Measurements from ENCODE around the gene LONP2.
"Not testable (repeated sequence)": the region's sequence is repeated elsewhere in the genome, so short reads cannot be mapped to it uniquely, and the experiment has no call there.

LONP2 gene

DNA sequence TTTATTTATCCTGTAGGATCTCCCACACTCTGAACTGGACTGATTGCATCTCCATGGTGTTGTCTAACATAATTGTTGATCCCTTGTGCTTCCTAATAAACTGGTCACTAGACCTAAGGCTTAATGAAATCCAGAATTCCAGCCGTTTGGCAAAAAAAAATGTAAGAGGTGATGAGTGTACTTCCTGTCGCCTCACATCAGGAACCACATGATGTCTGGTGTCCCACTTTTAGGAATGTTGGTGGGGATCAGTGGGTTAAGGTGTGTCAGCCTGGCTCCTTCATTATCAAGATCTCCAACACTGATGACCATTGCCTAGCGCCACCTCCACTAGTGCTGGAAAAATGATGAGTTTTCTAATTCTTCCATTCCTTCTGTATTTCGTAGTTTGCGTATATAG, 18.6 kb upstream of the LONP2 start:
- H3K36me3 Mint-ChIP-seq (ENCODE audit: low read depth): no peaks in the 10 kb centered on the region
- H3K9me3 Mint-ChIP-seq: no peaks in the 10 kb centered on the region
- H3K4me3 Mint-ChIP-seq: no peak overlapping the region
- H3K27me3 Mint-ChIP-seq (ENCODE audit: low read depth): peaks cover 8% of the 10 kb centered on the region
- no peaks in the 10 kb centered on the region for H3K4me1 Mint-ChIP-seq (ENCODE audit: low read depth)
- H3K27ac Mint-ChIP-seq: no peak overlapping the region

DNA sequence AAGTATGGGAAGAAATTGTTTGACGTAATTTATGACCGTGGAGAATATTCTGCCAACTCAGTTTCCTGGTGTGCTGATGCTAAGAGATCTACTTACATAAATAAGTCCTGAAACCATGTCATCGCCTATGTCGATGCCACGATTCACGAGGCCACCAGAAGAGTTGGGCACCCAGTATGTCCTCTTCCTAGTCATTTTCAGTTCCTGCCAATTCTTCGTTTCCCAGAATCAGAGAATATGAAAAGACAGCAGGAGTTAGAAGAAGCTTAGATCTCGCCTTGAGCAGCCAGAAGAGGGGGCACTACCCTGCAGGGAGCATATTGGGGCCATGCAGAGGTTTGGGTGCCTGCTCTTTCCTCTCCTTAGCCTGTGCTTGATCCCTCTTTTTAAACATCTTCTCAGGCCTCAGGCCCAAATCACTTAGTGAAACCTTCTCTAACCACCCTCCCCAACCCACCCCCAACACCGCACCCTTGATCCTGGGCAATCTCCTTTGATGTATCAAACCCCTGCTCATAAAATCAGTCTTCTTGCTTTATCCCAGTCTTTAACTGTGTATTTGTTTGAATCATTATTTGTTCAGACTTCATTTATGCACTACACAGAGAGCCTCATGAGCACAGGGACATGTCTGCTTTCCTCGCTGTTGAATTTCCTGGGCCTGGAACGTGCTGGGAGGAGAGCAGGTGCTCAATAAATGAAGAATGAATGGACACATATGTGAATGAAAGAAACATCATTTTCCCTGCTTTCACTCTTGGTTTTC, 12.2 kb upstream of the LONP2 start:
- Mint-ChIP-seq H3K4me1 (ENCODE audit: low read depth) (peaks cover 19% of the 10 kb centered on the region), H3K27me3 (ENCODE audit: low read depth) (peaks cover 5% of the 10 kb centered on the region), H3K36me3 (ENCODE audit: low read depth) (no peaks in the 10 kb centered on the region), H3K27ac (peak overlapping the region; percentile 56), H3K4me3 (no peak overlapping the region), H3K9me3 (no peaks in the 10 kb centered on the region)

DNA sequence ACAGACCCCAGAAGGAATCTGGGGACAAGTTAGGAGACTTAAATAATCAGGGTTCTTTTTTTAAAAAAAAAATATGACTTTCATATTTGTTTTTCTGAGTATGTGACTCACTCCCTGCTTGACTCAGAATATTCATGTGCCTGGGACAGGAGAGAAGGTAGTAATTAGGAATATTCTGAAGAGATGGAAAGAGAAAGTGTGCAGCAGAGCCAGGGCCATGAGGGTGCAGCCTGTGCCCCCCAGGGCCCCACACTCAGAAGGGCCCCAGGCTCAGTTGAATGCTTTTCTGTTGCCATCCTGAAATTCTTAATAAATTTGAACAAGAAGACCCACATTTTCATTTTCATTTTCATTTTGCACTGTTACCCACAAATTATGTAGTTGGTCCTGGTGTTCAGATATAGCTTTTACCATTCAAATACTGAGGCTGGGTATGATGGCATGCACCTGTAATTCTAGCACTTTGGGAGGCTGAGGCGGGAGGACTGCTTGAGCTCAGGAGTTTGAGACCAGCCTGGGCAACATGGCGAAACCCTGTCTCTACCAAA, 11.5 kb upstream of the LONP2 start:
- Mint-ChIP-seq H3K36me3 (ENCODE audit: low read depth) (no peaks in the 10 kb centered on the region), H3K27ac (peak overlapping the region; percentile 56), H3K4me1 (ENCODE audit: low read depth) (peaks cover 19% of the 10 kb centered on the region), H3K9me3 (no peaks in the 10 kb centered on the region), H3K27me3 (ENCODE audit: low read depth) (peaks cover 5% of the 10 kb centered on the region), H3K4me3 (no peak overlapping the region)

DNA sequence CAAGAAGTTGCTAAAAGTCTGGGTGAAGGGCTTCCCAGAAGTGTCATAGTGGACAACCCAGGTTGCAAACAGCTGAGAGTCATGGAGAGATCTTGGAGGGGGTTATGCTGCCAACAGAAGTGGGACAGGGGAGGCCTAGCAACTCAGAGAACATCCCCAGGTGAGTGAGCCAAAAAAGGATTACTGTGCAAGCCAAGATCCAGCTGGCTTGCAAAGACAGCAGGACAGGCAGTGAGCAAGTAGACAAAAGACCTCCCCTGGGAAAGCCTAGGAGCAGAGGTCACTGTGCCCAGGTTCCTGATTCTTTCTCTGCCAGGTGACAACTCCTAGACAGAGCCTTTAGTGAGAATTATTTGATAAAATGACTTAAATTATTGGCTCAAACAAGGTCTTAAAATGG, 9.5 kb upstream of the LONP2 start:
- Mint-ChIP-seq H3K27ac (no peak overlapping the region), H3K27me3 (ENCODE audit: low read depth) (peaks cover 5% of the 10 kb centered on the region), H3K4me3 (no peak overlapping the region), H3K9me3 (peaks cover 3% of the 10 kb centered on the region), H3K4me1 (ENCODE audit: low read depth) (peaks cover 19% of the 10 kb centered on the region), H3K36me3 (ENCODE audit: low read depth) (no peaks in the 10 kb centered on the region)

- Mint-ChIP-seq H3K4me3 (no peak overlapping the region), H3K4me1 (ENCODE audit: low read depth) (peaks cover 19% of the 10 kb centered on the region), H3K36me3 (ENCODE audit: low read depth) (no peaks in the 10 kb centered on the region), H3K27me3 (ENCODE audit: low read depth) (peaks cover under 1% of the 10 kb centered on the region), H3K9me3 (peaks cover 8% of the 10 kb centered on the region), H3K27ac (no peak overlapping the region)
These were observed 9.0 kb upstream of the LONP2 start for GRCh38 chr16:48235058-48235555.

DNA sequence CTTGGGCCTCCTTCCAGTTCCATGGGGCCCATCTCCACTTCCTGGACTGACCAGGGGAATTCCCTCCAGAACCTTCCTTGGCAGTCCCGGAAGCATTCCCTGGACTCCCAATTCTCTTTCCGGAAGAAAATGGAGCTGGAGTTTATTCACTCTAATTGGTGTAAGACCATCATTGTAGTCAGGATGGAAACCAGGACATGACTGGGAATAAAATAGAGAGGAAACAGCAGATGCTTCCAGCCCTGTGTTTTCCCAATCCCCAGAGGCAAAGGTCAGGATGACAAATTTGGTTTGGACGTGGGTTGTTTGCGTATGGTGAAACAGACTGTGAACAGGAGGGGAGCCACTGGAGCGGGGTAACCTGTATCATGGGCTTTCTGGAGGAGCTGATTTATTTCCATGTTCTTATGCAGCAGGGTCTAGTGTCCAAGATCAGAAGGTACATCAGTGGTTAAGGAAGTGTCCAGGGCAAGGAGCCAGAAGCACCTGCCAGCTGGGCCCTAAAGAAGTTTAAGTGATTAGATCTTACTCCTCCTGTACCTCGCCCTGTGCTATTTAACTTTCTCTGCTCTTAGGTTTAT, 8.5 kb upstream of the LONP2 start:
- H3K4me1 Mint-ChIP-seq (ENCODE audit: low read depth): peaks cover 19% of the 10 kb centered on the region
- no peaks in the 10 kb centered on the region for H3K36me3 Mint-ChIP-seq (ENCODE audit: low read depth)
- no peak overlapping the region for H3K27ac Mint-ChIP-seq
- H3K9me3 Mint-ChIP-seq: peaks cover 10% of the 10 kb centered on the region
- H3K27me3 Mint-ChIP-seq (ENCODE audit: low read depth): no peaks in the 10 kb centered on the region
- no peak overlapping the region for H3K4me3 Mint-ChIP-seq

DNA sequence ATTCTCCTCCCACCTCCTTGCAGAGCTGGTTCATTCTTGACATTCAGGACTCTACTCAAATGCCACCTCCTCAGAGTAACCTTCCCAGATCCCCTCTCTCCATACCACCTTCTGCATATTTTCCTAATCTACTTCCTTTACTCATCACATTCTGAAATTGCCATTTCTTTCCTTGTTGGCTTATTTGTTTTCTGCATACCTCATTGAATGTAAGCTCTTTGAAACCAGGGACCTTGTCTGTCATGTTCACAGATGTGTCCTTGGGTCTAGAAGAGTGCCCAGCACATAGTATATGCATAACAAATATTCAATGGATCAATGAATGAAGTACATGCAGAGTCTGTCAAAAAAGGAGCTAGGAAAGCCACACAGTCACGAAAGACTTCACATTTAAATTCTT, 7.8 kb upstream of the LONP2 start:
- no peaks in the 10 kb centered on the region for H3K27me3 Mint-ChIP-seq (ENCODE audit: low read depth)
- no peaks in the 10 kb centered on the region for H3K36me3 Mint-ChIP-seq (ENCODE audit: low read depth)
- peaks cover 17% of the 10 kb centered on the region for H3K4me1 Mint-ChIP-seq (ENCODE audit: low read depth)
- peaks cover 13% of the 10 kb centered on the region for H3K9me3 Mint-ChIP-seq
- H3K27ac Mint-ChIP-seq: no peak overlapping the region
- H3K4me3 Mint-ChIP-seq: no peak overlapping the region

DNA sequence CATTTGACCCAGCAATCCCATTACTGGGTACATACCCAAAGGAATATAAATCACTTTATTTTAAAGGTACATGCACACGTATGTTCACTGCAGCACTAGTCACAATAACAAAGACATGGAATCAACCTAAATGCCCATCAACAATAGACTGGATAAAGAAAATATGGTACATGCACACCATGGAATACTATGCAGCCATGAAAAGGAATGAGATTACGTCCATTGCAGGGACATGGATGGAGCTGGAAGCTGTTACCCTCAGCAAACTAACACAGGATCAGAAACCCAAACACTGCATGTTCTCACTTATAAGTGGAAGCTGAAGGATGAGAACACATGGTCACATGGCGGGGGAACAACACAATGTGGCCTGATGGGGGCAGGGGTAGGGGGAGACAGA, 4.0 kb upstream of the LONP2 start:
- H3K4me3 Mint-ChIP-seq; H3K36me3 Mint-ChIP-seq (ENCODE audit: low read depth); H3K27me3 Mint-ChIP-seq (ENCODE audit: low read depth); H3K4me1 Mint-ChIP-seq (ENCODE audit: low read depth); H3K27ac Mint-ChIP-seq: not testable (repeated sequence)
- peaks cover 15% of the 10 kb centered on the region for H3K9me3 Mint-ChIP-seq

DNA sequence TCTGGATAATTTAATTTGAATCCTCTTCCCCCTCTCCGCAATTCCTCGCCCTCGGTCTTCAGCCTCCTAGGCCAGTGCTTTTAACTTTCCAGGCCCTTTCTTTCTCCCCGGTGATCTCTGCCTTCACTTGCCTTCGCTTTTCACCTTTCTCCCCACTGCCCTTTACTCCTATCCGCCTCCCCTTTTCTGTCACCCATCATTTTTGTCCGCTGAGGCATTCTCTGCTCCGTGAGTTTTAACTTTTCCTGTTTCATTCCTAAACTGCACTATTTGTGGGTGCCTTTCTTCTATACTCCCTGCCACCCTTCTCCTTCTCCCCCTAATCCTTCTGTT, 729 bp downstream of the LONP2 start:
- Mint-ChIP-seq H3K27me3 (ENCODE audit: low read depth) (no peaks in the 10 kb centered on the region), H3K27ac (peak overlapping the region; percentile 91), H3K36me3 (ENCODE audit: low read depth) (peaks cover 8% of the 10 kb centered on the region), H3K9me3 (peaks cover 10% of the 10 kb centered on the region), H3K4me3 (peak overlapping the region; percentile 97), H3K4me1 (ENCODE audit: low read depth) (peaks cover 23% of the 10 kb centered on the region)

DNA sequence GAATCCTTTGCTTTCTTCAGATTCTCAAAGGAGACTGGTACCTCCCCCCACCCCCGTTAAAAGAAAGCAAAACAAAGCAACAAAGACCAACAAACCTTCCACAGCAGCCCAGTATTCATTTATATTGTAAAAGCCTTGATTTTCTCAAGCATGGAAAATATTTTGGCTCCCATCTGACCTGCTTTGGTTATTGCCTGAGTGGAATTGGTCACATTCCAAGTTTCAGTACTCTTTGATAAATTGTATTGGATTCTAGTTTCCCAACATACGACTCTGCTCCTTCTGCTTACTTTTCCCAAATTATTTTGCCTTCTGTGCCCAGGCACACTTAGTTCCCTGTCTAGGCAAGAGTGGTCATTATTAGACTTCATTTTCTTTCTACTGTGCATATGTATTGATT, 2.0 kb downstream of the LONP2 start:
- peaks cover 4% of the 10 kb centered on the region for H3K9me3 Mint-ChIP-seq
- peak overlapping the region; percentile 97 for H3K4me3 Mint-ChIP-seq
- peaks cover 10% of the 10 kb centered on the region for H3K36me3 Mint-ChIP-seq (ENCODE audit: low read depth)
- peaks cover 26% of the 10 kb centered on the region for H3K4me1 Mint-ChIP-seq (ENCODE audit: low read depth)
- no peaks in the 10 kb centered on the region for H3K27me3 Mint-ChIP-seq (ENCODE audit: low read depth)
- no peak overlapping the region for H3K27ac Mint-ChIP-seq

DNA sequence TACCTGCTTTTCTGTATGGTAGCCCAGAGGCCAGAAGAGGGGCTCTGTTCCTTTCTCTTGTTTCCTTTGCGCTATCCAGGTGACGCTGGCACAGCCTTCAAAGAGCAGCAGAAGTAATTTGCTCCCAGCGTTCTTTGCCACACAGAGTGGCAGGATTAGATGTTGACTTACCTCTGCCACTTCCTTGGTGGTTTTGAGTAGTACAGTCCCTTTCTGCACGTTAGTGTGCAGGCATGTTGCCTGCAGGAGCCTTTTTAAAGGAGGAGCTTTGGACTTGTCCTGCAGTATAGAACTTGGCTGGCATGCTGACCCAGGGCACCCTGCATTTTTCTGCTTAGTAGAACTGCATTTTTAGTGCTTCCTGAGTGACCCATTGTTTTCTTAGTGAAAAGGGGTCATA, 3.2 kb downstream of the LONP2 start, which contains the start of gene ABCC11:
ABCC11 (minus strand) TSS at position 229 of the 400 bp plus-strand sequence. CDS start 15,618 bp downstream, outside the sequence.
- Mint-ChIP-seq H3K27me3 (ENCODE audit: low read depth) (no peaks in the 10 kb centered on the region), H3K4me3 (peak within 1 kb of the TSS; percentile 54), H3K9me3 (no peaks in the 10 kb centered on the region), H3K27ac (no peak within 1 kb of the TSS), H3K4me1 (ENCODE audit: low read depth) (peaks cover 30% of the 10 kb centered on the region), H3K36me3 (ENCODE audit: low read depth) (peaks cover 11% of the 10 kb centered on the region)

DNA sequence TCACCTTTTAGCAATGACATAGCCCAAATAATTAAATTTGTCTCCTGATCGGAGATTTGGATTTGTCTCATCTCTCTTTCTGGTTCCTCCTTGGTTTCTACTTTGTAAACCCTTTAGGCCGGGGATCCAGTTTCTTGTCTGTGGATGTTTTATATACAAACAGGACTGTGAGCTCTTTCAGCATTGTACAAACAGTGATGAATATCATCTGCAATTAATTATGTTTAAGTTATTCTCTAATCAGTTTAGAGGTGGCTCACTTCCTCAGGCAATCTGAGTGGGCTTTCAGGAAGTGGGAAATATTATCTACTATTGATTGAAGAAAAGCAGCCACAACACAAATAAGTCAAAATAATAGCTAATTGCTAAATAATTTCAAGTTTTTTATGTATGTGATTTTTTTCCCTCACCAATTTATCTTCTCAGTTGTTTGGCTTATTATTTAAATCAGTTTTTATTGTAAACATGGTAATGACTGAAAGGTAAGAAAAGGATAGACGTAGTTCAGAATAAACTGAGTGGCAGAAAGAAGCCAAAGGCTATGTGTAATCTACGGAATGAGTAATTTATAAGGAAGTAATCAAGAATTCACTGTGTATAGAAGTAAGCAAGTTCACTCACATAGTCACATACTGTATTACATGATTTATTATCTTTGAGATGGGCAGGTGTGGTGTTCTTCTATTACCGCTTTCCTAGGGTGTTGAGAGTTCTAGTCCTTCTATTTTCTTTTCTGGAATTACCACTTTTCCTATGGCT, 6.6 kb downstream of the LONP2 start:
- H3K4me3 Mint-ChIP-seq: no peak overlapping the region
- H3K9me3 Mint-ChIP-seq: no peaks in the 10 kb centered on the region
- peaks cover 21% of the 10 kb centered on the region for H3K4me1 Mint-ChIP-seq (ENCODE audit: low read depth)
- no peak overlapping the region for H3K27ac Mint-ChIP-seq
- peaks cover 15% of the 10 kb centered on the region for H3K36me3 Mint-ChIP-seq (ENCODE audit: low read depth)
- H3K27me3 Mint-ChIP-seq (ENCODE audit: low read depth): no peaks in the 10 kb centered on the region

DNA sequence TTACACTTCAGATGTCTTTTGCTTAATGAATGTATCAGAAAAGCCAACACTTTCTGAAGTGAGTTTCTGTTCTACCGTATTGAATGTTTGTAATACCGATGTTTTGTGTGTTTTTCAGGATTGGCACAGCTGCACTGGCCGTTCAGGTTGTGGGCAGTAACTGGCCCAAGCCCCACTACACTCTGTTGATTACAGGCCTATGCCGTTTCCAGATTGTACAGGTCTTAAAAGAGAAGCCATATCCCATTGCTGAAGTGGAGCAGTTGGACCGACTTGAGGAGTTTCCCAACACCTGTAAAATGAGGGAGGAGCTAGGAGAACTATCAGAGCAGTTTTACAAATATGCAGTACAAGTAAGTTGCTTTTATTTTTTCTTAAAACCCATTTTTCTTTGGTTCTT, 7.9 kb downstream of the LONP2 start:
- no peaks in the 10 kb centered on the region for H3K9me3 Mint-ChIP-seq
- peaks cover 10% of the 10 kb centered on the region for H3K4me1 Mint-ChIP-seq (ENCODE audit: low read depth)
- H3K36me3 Mint-ChIP-seq (ENCODE audit: low read depth): peaks cover 17% of the 10 kb centered on the region
- no peak overlapping the region for H3K4me3 Mint-ChIP-seq
- H3K27ac Mint-ChIP-seq: no peak overlapping the region
- H3K27me3 Mint-ChIP-seq (ENCODE audit: low read depth): no peaks in the 10 kb centered on the region

- Mint-ChIP-seq H3K9me3 (no peaks in the 10 kb centered on the region), H3K4me1 (ENCODE audit: low read depth) (peaks cover 1% of the 10 kb centered on the region), H3K36me3 (ENCODE audit: low read depth) (peaks cover 33% of the 10 kb centered on the region), H3K4me3 (no peak overlapping the region), H3K27me3 (ENCODE audit: low read depth) (no peaks in the 10 kb centered on the region), H3K27ac (no peak overlapping the region)
These were observed 12.6 kb downstream of the LONP2 start for GRCh38 chr16:48256579-48257177.

Data from T-helper 1 cell treated with Interleukin-12 subunit alpha and Interleukin-12 subunit beta and Interleukin-4 antibody, amounts not matched to agents 30 μg/mL and 1 μg/mL, for 36 hours (primary cell).